A549 (cell line): ENCODE data around the gene IRS2. TPM values are rescaled to one million over a fixed set of nuclear protein-coding genes. Genes with fewer than 3 reads are reported as not detected.

Experiments
- ATAC-seq, 2 experiments: fragments of 200-7000 bp in 1 of 2; fragments of >200 bp in 1 of 2; cut with Nextera tagmentation in 1 of 2; cut with Tn5 transposase in 1 of 2; 3 replicates each; pipeline versions ENCODE4 v1.8.0 to v1.9.1; 2018 to 2020; ENCODE audit warnings: mild to moderate bottlenecking in 1 of 2, moderate library complexity in 1 of 2
- CTCF ChIA-PET: fragments of 300-600 bp; sonication (Branson Sonifier 250); formaldehyde crosslinking; extraction: SDS; loops from one replicate; lab custom pipeline; 2021; ENCODE audit warnings: antibody characterized with exemption, inconsistent platforms; lab: Yijun Ruan, JAX
- POLR2A ChIA-PET: fragments of 350-600 bp; formaldehyde crosslinking; extraction: SDS; loops from one replicate; lab custom pipeline; 2021; ENCODE audit warnings: antibody characterized with exemption, inconsistent platforms; lab: Yijun Ruan, JAX
- DNase-seq, 2 experiments: peaks; one replicate each; pipeline versions ENCODE4 v3.0.0 to v3.0.0-alpha.2; 2011 to 2016; ENCODE audit warnings: low read depth in 1 of 2, low spot score in 1 of 2
- FAIRE-seq: peaks from 2 replicates; lab custom pipeline; 2011; peaks lifted over from hg19 to GRCh38; lab: Jason Lieb, UNC
- H3K27ac ChIP-seq, 2 experiments: fragments of >200 bp; sonication (Bioruptor Twin); formaldehyde crosslinking; 3 replicates each; pipeline ENCODE4 v1.5.1; 2016 to 2017
- H3K4me1 ChIP-seq: fragments of >200 bp; sonication (Bioruptor Twin); formaldehyde crosslinking; 3 replicates; pipeline ENCODE4 v1.6.1; 2016
- H3K4me2 ChIP-seq: fragments of >200 bp; sonication (Bioruptor Twin); formaldehyde crosslinking; 3 replicates; pipeline ENCODE4 v1.6.1; 2016
- H3K4me3 ChIP-seq: fragments of >200 bp; sonication (Bioruptor Twin); formaldehyde crosslinking; 3 replicates; pipeline ENCODE4 v1.5.1; 2016
- H3K9me3 ChIP-seq: fragments of >200 bp; sonication (Bioruptor Twin); formaldehyde crosslinking; 3 replicates; pipeline ENCODE4 v1.6.1; 2016
- CEBPB ChIP-seq, 2 experiments: fragments of >200 bp in 1 of 2; sonication (Bioruptor Twin) in 1 of 2; formaldehyde crosslinking in 1 of 2; IDR thresholded peaks; 2 replicates each; pipeline ENCODE4 v1.6.1; 2012 to 2016
- CHD2 ChIP-seq: fragments of 150-350 bp; IDR thresholded peaks from 2 replicates; pipeline ENCODE4 v1.6.1; 2014; ENCODE audit warnings: low read length; ENCODE audit not compliant: partially characterized antibody
- FOSL2 ChIP-seq, 2 experiments: fragments of 450-650 bp in 1 of 2; fragments of >200 bp in 1 of 2; sonication (Bioruptor Twin) in 1 of 2; formaldehyde crosslinking; IDR thresholded peaks; 2 replicates each; pipeline versions ENCODE4 v1.5.0 to v1.6.1; 2016 to 2020; ENCODE audit warnings: mild to moderate bottlenecking in 1 of 2, moderate library complexity in 1 of 2
- FOXS1 ChIP-seq: fragments of 250-450 bp; sonication (Bioruptor Pico); IDR thresholded peaks from 2 replicates; pipeline ENCODE4 v1.5.0; 2020; ENCODE audit warnings: mild to moderate bottlenecking, moderate library complexity
- HOXA7 ChIP-seq: fragments of 250-450 bp; sonication (Bioruptor Pico); IDR thresholded peaks from 2 replicates; pipeline ENCODE4 v1.5.0; 2020; ENCODE audit warnings: mild to moderate bottlenecking, moderate library complexity
- KDM5A ChIP-seq: fragments of 200-600 bp; sonication (generic); IDR thresholded peaks from 2 replicates; pipeline ENCODE4 v1.6.1; 2016; ENCODE audit warnings: antibody characterized with exemption, mild to moderate bottlenecking
- MAZ ChIP-seq: fragments of 150-350 bp; IDR thresholded peaks from 2 replicates; pipeline ENCODE4 v1.6.1; 2014; ENCODE audit warnings: antibody characterized with exemption, low read depth, low read length, borderline replicate concordance
- POLR2AphosphoS2 ChIP-seq: conservative IDR thresholded peaks from 2 replicates; pipeline ENCODE4 v1.6.1; 2012; ENCODE audit warnings: low read length, improper control_type of control experiment, inconsistent platforms
- SREBF2 ChIP-seq: fragments of 450-650 bp; IDR thresholded peaks from 2 replicates; pipeline ENCODE4 v1.6.1; 2014; ENCODE audit warnings: mild to moderate bottlenecking, moderate library complexity
- WGBS: methylation state at CpG from one replicate; pipeline ENCODE4 v1.1.6; 2017; ENCODE audit errors: missing lambda C conversion rate; 5-methylcytosine and 5-hydroxymethylcytosine counted together
- polyA plus RNA-seq, 4 experiments: library from polyadenylated mRNA; depleted of rRNA in 3 of 4; stranded (reverse); fragments of >200 nt; fragmentation: RNase III in 1 of 4; extraction: RNeasy Plus Mini Kit Qiagen cat#74134 plus additional on column Dnase treatment in 1 of 4; gene quantifications; 2 replicates in 3 of 4; 3 replicates in 1 of 4; pipeline ENCODE4 v1.2.3, GENCODE V29; 2011 to 2017
- TF ChIP-seq, protein P1 (sequence below): fragments of 250-450 bp; sonication (Bioruptor Pico); IDR thresholded peaks from 2 replicates; pipeline ENCODE4 v1.5.0; 2020; ENCODE audit warnings: low read depth, mild to moderate bottlenecking, moderate library complexity
- TF ChIP-seq, protein P2 (sequence below): fragments of >200 bp; sonication (Bioruptor Twin); formaldehyde crosslinking; IDR thresholded peaks from 3 replicates; pipeline ENCODE4 v1.6.1; 2016
- TF ChIP-seq, protein P3 (sequence below): IDR thresholded peaks from 2 replicates; pipeline ENCODE4 v1.6.1; 2012; ENCODE audit warnings: low read depth, borderline replicate concordance
- TF ChIP-seq, protein P4 (sequence below): fragments of >200 bp; sonication (Bioruptor Twin); formaldehyde crosslinking; IDR thresholded peaks from 2 replicates; pipeline ENCODE4 v1.6.1; 2016
- TF ChIP-seq, protein P5 (sequence below): IDR thresholded peaks from 2 replicates; pipeline ENCODE4 v1.6.1; 2012
- TF ChIP-seq, protein P6 (sequence below): fragments of 200-600 bp; sonication (generic); IDR thresholded peaks from 2 replicates; pipeline ENCODE4 v1.6.1; 2016; ENCODE audit warnings: antibody characterized with exemption, mild to moderate bottlenecking, moderate library complexity
- TF ChIP-seq, protein P7 (sequence below): fragments of 450-650 bp; IDR thresholded peaks from 2 replicates; pipeline ENCODE4 v1.6.1; 2014; ENCODE audit warnings: antibody characterized with exemption

IRS2 gene
- polyA plus RNA-seq, 2 of the 4 experiments (the other 2 are of a cell fraction), result 4.8 to 12.3 TPM

DNA sequence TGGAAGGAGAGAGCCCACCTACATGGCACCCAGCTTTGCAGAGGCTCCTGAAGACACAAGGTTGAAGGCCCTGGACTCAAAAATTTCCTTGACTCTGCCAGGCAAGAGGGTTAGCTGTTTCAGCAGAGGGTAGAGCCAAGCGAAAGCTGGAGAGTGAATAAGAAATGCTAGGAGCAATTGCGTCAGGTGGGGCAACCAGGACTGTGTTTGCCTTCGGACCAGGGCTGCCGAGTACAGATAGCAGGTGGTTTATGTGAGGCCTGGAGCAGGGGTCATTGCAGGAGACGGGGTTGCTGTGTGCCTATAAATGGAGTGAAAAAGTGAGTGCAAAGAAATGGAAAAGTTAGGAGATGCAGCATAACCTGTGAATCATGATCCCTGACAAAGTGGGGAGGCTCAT lies 59.1 kb downstream of the IRS2 start (continued):
- TF ChIP-seq, protein P1, sequence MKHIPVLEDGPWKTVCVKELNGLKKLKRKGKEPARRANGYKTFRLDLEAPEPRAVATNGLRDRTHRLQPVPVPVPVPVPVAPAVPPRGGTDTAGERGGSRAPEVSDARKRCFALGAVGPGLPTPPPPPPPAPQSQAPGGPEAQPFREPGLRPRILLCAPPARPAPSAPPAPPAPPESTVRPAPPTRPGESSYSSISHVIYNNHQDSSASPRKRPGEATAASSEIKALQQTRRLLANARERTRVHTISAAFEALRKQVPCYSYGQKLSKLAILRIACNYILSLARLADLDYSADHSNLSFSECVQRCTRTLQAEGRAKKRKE, result no peak
- TF ChIP-seq CHD2, result no peak
- TF ChIP-seq, protein P2, sequence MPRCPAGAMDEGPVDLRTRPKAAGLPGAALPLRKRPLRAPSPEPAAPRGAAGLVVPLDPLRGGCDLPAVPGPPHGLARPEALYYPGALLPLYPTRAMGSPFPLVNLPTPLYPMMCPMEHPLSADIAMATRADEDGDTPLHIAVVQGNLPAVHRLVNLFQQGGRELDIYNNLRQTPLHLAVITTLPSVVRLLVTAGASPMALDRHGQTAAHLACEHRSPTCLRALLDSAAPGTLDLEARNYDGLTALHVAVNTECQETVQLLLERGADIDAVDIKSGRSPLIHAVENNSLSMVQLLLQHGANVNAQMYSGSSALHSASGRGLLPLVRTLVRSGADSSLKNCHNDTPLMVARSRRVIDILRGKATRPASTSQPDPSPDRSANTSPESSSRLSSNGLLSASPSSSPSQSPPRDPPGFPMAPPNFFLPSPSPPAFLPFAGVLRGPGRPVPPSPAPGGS, result no peak

DNA sequence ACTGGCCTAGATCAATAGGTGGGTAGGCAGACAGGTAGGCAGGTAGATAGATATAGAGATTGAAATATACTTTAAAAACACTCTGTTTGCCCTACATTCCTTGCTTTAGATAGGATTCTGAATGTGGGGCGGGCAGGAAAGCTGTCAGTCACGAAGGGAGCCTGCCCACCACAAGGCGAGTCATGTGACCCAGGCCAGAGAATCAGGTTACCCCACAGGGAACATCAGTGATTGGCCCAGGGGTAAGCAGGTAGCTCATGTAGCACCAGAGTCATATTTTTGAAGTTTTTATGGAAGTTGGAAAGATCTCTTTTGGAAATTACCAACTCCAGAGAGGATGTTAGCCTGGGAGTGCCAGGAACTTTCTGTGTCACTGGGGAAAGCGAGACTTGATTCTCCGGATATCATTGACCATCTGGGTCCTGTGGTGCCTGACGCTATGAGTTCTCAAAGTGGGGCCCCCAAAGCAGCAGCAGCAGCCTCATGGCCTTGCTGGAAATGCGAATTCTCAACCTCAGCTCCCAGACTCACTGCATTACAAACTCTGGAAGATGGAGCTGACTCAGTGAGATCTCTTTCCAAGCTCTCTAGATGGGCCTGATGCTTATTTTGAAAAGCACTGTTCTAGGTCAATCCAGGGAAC lies 60.3 kb downstream of the IRS2 start:
- no peaks in the 10 kb centered on the region for H3K9me3 ChIP-seq
- WGBS, result 78% methylated on average over 7 of the region's 7 CpGs
- no peak for TF ChIP-seq FOSL2 (IDR thresholded peaks at IDR 0.05)
- TF ChIP-seq FOSL2 (CRISPR knock-in tag; IDR thresholded peaks at IDR 0.05), result no peak
- TF ChIP-seq, all 56 proteins: peak for 0
- FAIRE-seq, result no peak
- no peak overlapping the region for H3K27ac ChIP-seq
- ChIA-PET CTCF (no interaction called here), POLR2A (no interaction called here)
- H3K4me1 ChIP-seq, result peaks cover 3% of the 10 kb centered on the region; the same call in 1 of the 3 replicates
- ATAC-seq, result no peak
- no peak overlapping the region for H3K4me3 ChIP-seq
- H3K4me2 ChIP-seq, result no peak overlapping the region
- DNase-seq, result no peak

DNA sequence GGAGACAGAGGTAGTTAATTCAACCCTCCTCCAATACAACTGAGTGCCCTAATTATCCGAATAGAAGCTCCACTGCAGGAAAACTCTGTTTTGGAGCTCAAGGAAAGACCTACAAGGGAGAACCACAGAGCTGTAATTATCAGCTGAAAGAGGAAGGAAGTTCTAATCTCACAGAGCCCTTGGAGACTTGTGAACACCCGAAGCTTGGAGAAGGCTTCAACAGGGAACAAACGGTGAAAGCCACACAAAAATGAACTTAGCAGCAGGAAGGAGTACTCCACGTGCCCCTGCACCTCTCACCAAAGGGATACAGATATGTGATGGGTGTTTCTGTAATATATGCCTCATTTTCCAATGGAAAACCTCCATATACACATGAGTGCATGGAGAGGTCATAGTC lies 61.1 kb downstream of the IRS2 start:
- POLR2A ChIA-PET, result no interaction called here
- TF ChIP-seq, protein P3, sequence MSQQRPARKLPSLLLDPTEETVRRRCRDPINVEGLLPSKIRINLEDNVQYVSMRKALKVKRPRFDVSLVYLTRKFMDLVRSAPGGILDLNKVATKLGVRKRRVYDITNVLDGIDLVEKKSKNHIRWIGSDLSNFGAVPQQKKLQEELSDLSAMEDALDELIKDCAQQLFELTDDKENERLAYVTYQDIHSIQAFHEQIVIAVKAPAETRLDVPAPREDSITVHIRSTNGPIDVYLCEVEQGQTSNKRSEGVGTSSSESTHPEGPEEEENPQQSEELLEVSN, result no peak
- no peak for TF ChIP-seq KDM5A
- TF ChIP-seq HOXA7, result no peak
- TF ChIP-seq POLR2AphosphoS2, result no peak
- TF ChIP-seq MAZ, result no peak
- no peak for TF ChIP-seq FOXS1 (CRISPR knock-in tag)
- TF ChIP-seq, protein P4, sequence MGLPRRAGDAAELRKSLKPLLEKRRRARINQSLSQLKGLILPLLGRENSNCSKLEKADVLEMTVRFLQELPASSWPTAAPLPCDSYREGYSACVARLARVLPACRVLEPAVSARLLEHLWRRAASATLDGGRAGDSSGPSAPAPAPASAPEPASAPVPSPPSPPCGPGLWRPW, result no peak
- TF ChIP-seq, protein P5, sequence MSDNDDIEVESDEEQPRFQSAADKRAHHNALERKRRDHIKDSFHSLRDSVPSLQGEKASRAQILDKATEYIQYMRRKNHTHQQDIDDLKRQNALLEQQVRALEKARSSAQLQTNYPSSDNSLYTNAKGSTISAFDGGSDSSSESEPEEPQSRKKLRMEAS, result no peak
- TF ChIP-seq, protein P6, sequence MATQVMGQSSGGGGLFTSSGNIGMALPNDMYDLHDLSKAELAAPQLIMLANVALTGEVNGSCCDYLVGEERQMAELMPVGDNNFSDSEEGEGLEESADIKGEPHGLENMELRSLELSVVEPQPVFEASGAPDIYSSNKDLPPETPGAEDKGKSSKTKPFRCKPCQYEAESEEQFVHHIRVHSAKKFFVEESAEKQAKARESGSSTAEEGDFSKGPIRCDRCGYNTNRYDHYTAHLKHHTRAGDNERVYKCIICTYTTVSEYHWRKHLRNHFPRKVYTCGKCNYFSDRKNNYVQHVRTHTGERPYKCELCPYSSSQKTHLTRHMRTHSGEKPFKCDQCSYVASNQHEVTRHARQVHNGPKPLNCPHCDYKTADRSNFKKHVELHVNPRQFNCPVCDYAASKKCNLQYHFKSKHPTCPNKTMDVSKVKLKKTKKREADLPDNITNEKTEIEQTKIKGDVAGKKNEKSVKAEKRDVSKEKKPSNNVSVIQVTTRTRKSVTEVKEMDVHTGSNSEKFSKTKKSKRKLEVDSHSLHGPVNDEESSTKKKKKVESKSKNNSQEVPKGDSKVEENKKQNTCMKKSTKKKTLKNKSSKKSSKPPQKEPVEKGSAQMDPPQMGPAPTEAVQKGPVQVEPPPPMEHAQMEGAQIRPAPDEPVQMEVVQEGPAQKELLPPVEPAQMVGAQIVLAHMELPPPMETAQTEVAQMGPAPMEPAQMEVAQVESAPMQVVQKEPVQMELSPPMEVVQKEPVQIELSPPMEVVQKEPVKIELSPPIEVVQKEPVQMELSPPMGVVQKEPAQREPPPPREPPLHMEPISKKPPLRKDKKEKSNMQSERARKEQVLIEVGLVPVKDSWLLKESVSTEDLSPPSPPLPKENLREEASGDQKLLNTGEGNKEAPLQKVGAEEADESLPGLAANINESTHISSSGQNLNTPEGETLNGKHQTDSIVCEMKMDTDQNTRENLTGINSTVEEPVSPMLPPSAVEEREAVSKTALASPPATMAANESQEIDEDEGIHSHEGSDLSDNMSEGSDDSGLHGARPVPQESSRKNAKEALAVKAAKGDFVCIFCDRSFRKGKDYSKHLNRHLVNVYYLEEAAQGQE, result no peak
- TF ChIP-seq, protein P7, sequence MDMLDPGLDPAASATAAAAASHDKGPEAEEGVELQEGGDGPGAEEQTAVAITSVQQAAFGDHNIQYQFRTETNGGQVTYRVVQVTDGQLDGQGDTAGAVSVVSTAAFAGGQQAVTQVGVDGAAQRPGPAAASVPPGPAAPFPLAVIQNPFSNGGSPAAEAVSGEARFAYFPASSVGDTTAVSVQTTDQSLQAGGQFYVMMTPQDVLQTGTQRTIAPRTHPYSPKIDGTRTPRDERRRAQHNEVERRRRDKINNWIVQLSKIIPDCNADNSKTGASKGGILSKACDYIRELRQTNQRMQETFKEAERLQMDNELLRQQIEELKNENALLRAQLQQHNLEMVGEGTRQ, result no peak
- TF ChIP-seq SREBF2, result no peak
- TF ChIP-seq, protein P2, result no peak
- no peak for TF ChIP-seq CEBPB (IDR thresholded peaks at IDR 0.05)
- ATAC-seq, result no peak

More for the DNA sequence above, 61.1 kb downstream of the IRS2 start:
- Histone ChIP-seq H3K27ac (no peak overlapping the region), H3K4me2 (no peak overlapping the region), H3K4me3 (no peak overlapping the region), H3K4me1 (peaks cover 11% of the 10 kb centered on the region), H3K9me3 (no peaks in the 10 kb centered on the region)
- CTCF ChIA-PET, result interaction anchor here (1.1 kb wide), 1 partner anchor 14 kb away, joined by 3 read pairs; no protein-coding TSS in a partner anchor
- WGBS, result 37% methylated on average over 4 of the region's 4 CpGs
- FAIRE-seq (no peak), DNase-seq (no peak)
